GM19025 (cell line): Measurements from ENCODE around the gene FHOD3.
"Not testable (repeated sequence)": the region's sequence is repeated elsewhere in the genome, so short reads cannot be mapped to it uniquely, and the experiment has no call there.

ENCODE experiments used
- ATAC-seq: cut with Tn5 transposase; IDR thresholded peaks from one replicate; pipeline ENCODE4 v1.9.1; 2021; ENCODE audit warnings: mild to moderate bottlenecking, low read depth, moderate library complexity; ENCODE audit not compliant: unreplicated experiment

FHOD3 gene

GRCh38 chr18:36341944-36342343, 44.4 kb downstream of the FHOD3 start:
- ATAC-seq: no peak

- no peak for ATAC-seq
Measured at GRCh38 chr18:36348331-36348730, 50.8 kb downstream of the FHOD3 start.

GRCh38 chr18:36348971-36349417, 51.5 kb downstream of the FHOD3 start:
- ATAC-seq: no peak

- ATAC-seq: no peak
Measured at GRCh38 chr18:36349552-36349951, 52.0 kb downstream of the FHOD3 start.

GRCh38 chr18:36350251-36350651, 52.7 kb downstream of the FHOD3 start:
- ATAC-seq: no peak

DNA sequence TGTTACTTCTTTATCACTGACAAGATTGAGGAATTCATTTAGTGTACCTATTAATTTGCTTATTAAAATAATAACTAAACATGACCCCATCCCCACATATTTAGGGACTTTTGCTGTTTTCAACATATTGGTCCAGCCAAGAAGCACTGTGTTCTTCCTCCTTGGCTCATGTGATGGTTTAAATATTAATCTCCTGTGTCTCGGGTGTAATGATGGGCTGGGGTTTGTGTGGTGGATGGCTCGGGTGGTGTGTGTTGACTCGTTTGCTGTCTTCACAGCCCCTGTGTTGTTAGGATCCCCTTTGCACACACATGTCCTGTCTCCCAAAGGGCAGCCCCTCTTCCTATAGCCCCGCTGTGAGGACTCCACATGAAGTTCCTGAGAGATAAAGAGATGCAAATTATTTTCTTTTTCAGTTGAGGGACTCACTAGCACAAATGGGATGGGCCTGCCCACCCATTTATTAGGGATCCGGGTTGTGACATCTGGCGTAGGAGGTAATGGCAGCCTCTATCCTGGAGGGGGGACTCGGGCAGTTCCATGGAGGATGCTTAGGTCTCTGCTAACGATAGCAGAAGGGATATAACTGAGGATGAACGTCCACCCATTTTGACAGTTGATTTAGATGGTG, 53.4 kb downstream of the FHOD3 start:
- no peak for ATAC-seq

DNA sequence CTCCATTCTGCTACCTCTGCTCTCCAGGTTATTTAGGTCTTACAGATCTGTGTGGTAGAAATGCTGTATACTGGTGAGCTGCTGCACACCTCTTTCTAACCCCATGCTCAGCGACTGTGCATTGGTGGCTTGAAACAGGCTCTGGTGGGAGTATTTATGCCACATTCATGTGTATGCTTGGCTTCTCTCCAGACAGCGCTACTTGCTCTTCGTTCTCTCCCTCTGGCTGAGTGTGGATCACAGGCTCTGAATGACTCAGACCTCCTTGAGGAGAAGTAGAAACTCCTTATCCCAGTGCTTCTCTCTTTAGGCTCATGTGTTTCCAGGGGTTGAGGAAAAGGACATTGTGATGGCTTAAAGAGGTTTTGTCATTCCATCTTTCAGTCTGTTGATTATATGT, 54.9 kb downstream of the FHOD3 start:
- ATAC-seq: no peak

- ATAC-seq: no peak
Measured at GRCh38 chr18:36354989-36355388, 57.5 kb downstream of the FHOD3 start.

GRCh38 chr18:36355511-36355910, 58.0 kb downstream of the FHOD3 start:
- ATAC-seq: no peak

DNA sequence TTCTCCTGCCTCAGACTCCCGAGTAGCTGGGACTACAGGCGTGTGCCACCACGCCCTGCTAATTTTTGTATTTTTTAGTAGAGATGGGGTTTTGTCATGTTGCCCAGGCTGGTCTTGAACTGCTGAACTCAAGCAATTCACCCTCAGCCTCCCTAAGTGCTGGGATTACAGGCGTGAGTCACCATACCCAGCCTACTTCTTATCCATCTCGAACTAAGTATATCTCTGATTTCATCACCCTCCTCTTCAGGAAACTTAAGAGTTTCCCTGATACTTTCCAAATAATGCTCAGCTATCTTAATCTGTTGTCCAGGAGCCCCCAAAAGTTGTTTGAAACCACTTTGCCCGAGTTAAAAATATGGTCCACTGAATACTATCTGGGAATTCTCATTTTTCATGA, 59.2 kb downstream of the FHOD3 start:
- not testable (repeated sequence) for ATAC-seq

- no peak for ATAC-seq
Measured at GRCh38 chr18:36358141-36358540, 60.6 kb downstream of the FHOD3 start.

GRCh38 chr18:36360256-36360909, 62.9 kb downstream of the FHOD3 start:
- no peak for ATAC-seq

- no peak for ATAC-seq
Measured at GRCh38 chr18:36364911-36365624, 67.6 kb downstream of the FHOD3 start.

DNA sequence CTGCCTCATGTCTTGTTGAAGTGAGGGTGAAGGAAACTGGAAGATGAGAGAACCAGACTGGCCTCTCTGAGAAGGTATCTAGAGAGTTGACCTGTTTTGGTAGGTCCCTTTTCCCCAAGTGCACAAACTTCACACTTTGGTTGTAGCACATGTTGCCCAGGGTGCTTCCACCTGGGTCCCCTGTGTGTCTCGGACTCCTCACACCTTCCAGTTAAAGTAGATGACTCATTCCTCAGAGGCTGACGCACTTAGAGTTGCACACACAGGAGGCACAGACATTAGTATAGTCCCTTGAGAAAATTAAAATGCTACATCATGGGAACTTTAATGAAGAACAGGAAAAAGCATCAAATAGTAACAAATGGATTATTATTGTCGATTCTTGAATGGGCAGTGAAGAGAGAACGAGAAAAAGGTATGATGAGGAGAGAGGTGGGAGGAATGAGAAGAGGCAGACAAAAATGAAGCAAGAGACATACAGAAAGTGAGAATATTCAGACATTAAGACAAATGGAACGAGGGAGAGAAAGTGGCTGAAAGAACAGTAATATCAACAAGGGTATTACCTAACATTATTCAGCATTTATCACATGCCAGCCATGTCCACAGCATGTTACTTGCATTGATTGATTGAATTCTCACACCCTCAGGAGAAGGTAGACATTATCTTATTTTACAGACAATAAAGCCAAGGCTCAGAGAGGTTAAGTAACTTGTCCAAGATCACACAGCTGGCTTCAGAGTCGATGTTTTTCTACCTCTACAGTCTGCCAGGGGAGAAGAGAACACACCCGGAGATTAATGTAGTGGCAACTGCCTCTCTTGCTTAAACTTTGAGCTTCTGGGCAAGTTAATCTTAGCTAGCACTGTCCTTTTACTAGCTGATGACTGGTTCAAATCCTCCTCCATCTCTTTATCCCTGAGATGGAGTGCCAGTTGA, 68.6 kb downstream of the FHOD3 start:
- ATAC-seq: no peak

DNA sequence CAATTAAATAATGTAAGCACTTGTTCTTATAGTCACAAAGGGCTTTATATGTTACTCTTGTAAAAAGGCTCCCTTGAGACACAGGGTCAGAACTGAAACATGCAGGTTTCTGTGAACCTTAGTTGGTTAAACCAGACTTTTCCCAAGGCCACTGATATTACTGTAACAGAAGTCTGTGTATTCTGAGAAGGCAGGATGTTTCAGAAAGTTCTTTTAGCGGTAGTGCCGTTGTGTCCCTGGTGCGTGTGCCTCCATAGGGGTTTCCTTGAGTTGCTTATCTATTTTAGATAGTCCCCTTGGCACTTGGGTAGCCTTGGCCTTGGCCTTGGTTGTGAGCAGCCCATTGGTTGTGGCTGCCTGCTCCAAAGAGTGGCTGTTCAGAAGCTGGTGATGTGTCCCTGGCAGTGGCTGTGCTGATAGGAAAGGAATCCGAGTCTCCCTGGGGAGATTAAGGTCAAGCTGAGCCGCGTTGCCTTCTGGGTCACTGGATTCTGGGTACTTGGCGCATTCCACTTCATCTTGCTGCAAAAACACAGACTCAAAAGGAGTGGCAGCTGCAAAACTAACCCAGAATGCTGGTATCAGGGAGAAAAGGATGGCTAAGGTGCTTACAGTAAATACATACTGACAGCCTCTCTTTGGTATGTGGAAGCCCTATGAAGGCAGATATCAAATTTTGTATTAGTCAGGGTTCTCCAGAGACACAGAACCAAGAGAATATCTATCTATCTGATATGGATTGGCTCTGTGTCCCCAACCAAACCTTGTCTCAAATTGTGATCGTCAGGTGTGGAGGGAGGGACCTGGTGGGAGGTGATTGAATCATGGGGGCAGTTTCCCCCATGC, 69.7 kb downstream of the FHOD3 start:
- ATAC-seq: peak; percentile 70

GRCh38 chr18:36368889-36369288, 71.4 kb downstream of the FHOD3 start:
- ATAC-seq: no peak

- no peak for ATAC-seq
Measured at GRCh38 chr18:36372903-36373311, 75.4 kb downstream of the FHOD3 start.

DNA sequence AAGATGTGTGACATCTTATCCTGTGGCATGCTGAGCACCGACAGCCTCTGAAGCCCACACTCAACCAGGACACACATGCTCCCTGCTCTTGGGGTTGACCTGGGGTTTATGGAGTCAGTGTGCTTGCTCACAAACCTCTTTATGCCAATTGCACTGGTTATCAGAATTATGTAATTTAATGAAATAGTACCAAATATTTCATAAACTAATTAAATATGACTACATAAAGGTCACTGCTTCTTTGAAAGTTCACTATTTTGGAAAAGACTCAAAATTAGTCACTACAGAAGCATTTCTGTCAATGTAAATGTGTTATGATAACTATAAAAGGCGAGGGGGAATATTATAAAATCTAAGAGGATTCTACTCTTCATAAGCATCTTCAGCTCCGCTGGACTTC, 76.7 kb downstream of the FHOD3 start:
- ATAC-seq: no peak

- no peak for ATAC-seq
Measured at GRCh38 chr18:36375118-36375517, 77.6 kb downstream of the FHOD3 start.

DNA sequence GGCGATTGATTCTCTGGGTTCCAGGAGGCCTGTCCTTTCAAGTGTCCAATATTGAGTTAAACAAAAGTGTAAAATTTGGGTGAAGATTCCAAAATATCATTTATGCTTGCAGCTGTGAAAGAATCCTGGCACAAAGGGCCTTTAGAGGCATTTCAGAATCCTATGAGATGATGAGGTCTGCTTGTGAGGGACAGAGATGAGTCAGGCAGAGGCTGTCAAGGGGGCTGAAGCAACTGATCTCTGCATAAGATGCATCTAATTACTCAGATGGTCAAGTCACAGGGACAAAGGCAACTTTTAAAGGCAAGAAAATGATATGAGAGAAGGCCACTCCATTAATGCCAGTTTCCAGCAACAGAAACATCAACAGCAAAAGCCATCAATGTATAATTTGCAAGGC, 78.8 kb downstream of the FHOD3 start:
- peak; percentile 42 for ATAC-seq
